Iris pigment epithelial cell (primary cell): ENCODE data around the gene PCNX2.
A peak's percentile ranks its signal among the peaks of the same experiment; 100 is the strongest.
"Not testable (repeated sequence)": the region's sequence is repeated elsewhere in the genome, so short reads cannot be mapped to it uniquely, and the experiment has no call there.

Experiments used
- DNase-seq: peaks from one replicate; pipeline ENCODE4 v3.0.0-alpha.2; 2011; ENCODE audit warnings: low read depth

The PCNX2 gene

DNA sequence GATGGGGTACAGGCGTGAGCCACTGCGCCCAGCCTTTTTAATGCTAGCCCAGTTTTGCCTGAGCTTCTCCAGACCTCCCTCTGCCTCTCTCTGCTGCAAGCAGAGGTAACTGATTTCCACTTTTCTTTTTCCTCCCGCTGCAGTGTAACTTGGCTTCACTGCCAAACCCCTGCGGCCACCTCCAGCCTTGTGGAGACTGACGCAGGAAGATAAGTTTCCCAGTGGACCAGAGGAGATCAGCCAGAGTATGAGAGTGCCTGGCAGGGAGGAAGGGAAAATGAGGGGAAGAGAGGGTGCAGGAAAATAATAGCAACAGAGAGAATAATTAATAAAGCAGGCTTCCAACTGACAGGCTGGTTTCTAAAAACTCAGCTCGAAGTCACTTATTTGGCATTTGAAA is 143.7 kb downstream of the PCNX2 start:
- no peak for DNase-seq

DNA sequence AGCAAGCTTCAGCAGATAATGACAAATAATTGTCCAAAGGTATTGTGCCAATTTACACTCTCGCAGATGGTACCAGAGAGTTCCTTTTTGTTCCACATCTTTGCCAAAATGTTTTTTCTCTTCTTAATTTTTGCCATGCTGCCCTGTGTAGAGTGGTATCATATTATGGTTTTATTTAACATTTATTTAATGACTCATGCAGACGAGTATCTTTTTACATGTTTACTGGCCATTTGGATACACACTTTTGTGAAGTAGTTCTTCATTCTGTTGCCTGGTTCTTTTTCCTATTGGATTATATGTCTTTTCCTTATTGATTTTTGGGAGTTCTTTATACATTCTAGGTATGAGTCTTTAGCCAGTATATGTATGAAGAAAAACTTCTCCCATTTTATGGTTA is 151.1 kb downstream of the PCNX2 start:
- no peak for DNase-seq

DNA sequence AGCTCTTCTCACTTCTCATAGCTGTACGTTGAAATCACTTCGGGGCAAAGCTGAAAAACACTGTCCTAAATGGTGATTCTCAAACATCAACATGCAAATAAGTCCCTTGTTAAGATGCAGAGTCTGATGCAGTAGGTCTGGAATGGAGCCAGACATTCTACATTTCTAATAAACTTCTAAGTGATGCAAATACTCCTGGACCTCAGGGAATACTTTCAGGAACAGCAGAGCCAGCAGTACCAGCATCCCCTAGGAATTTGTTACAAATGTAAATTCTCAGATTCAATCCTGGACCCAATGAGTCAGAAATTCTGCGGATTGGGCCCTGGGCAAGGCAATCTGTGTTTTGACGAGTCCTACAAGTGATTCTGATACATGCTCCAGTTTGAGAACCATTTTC is 152.3 kb downstream of the PCNX2 start:
- DNase-seq: no peak

DNA sequence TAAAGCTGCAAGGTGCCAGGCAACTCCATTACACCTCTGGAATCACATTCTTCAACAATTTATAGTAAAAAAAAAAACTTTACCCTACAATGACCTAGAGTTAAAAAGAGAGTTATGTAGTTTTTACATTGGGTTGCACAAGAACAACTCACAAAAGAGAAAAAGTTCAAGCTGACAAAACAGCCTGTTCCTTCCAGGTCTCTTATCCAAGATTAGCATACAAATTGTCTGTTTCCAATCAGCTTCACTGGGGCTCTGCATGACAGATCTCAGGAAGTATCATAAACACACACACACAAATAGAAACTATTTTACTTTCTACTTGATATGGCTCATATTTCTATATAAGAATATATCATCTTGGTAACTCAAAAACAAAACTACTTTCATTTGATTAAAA is 154.6 kb downstream of the PCNX2 start:
- peak; percentile 44 for DNase-seq

DNA sequence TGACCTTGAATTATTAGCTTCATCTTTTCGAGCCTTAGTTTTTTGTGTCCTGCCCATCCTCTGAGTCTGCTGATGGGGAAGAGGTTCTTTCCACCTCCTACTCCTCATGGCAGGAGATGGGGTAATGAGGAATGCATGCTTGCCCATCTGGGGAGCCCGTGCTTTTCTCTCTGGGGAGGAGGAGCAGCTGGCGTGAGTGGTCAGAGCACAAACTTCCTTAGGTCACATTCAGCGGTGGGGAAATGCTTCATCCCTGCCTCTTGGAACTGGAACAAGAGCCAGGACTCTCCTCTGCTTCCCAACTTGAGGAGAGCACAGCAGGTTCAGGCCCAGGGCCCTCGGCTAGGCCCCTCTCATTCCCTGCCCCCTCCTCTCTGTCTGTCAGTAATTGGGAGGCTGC is 155.0 kb downstream of the PCNX2 start:
- peak; percentile 13 for DNase-seq

DNA sequence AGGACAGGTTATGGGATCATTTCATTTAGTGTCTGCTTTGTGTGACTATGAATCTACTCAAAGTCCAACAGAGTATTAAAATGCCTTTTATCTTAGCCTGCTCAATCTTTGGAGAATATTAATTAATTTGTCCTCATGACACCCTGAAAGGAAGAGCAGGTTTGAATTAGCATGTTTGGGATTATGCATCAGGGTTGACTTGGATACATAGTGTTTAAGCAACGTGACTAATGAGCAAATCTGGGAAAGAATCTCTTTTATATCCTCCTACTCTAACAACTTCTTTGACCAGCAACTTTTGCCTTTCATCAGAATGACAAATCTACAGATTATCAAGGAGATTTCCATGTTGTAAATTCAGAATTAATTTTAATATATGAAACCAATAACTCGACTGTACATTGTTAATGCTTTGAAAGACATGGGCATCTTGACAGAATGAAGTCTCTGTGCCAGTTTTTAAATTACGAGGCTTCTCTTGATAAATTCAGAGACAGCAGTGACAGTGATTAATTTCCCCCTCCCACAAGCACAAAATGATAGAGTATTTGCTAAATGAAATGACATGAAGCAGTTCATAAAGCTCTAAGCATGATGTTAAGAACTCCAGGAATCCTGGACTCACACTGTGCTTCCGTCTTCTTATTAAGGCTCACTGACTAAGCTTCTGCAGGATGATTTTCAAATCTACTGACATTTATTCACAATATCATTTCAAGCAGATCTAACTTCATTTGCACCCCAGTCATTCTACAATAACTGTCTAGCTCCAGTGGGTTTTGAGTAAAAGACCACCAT is 156.5 kb downstream of the PCNX2 start:
- DNase-seq: no peak

DNA sequence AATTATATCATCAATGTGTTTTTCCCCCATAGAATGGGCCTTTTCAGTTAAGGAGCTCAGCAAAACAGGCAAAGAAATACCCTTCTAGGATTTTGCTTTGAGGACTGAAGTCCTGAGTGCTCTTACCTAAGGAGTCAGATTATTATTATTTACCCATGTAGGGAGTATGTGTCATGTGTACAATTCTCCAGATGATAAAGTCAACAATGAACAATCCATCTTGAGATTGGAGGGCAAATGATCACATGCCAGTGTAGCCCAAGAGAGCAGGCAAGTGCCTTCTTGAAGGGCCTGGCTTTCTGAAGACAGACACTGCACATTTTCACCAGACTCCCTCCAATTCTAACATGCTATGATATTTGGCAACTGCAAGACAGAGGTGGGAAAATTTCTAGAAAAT is 159.7 kb downstream of the PCNX2 start:
- DNase-seq: no peak

DNA sequence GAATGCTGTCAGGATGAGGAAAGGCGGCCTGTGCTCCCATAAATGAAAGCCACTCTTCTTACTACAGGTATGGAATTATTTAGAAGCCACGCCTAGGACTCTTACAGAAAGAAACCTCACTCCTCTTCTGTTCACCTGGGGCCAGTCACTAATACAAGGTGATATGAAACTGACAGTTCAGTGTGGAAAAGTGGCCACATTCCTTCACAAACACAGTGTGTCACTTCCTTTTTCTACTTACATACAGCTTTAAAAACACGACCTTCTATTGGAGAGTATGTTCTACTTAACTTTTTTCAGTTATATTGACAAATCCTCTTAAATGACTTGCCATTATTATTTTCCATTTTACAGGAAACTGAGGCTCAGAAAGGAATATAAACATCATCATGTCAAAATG is 163.1 kb downstream of the PCNX2 start:
- no peak for DNase-seq

DNA sequence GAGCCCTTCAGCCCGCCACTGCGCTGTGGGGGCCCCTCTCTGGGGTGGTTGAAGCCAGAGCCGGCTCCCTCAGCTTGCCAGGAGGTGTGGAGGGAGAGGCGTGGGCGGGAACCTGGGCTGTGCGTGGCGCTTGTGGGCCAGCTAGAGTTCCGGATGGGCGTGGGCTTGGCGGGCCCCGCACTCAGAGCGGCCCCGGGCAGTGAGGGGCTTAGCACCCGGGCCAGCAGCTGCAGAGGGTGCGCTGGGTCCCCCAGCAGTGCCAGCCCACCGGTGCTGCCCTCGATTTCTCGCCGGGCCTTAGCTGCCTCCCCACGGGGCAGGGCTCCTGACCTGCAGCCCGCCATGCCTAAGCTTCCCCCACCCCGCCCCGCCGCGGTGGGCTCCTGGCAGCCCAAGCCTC is 166.5 kb downstream of the PCNX2 start:
- DNase-seq: not testable (repeated sequence)

DNA sequence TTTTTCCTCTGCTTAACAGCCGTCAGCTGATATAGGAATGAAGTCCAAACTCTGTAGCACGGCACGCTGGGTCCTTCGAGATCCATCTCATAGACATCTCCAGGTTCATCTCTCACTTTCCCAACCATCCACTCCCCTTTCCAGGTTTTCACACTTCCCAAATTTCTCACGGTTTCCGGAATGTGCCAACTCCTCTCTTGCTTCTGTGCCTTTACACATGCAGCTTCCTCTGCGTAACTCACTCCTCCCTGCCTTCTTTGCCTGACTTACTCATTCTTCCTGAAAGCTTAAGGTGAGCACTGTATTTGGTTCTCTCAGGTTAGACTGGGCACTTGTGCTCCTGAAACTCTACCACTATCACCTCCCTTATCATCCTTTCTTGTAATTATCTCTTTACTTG is 168.4 kb downstream of the PCNX2 start:
- DNase-seq: no peak

DNA sequence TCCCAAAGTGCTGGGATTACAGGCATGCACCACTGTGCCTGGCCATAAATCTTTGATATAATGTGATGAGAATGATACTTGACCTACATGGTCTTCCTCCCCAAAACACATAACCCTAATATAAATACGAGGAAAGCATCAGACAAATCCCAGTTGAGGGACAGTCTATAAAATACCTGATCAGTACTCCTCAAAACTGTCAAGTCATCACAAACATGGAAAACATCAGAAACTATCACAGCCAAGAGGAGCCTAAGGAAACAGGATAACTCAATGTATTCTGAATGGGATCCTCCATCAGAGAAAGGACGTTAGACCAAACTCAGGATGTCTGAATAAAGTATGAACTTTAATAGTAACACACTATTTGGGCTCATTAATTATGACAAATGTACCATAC is 172.7 kb downstream of the PCNX2 start:
- no peak for DNase-seq

DNA sequence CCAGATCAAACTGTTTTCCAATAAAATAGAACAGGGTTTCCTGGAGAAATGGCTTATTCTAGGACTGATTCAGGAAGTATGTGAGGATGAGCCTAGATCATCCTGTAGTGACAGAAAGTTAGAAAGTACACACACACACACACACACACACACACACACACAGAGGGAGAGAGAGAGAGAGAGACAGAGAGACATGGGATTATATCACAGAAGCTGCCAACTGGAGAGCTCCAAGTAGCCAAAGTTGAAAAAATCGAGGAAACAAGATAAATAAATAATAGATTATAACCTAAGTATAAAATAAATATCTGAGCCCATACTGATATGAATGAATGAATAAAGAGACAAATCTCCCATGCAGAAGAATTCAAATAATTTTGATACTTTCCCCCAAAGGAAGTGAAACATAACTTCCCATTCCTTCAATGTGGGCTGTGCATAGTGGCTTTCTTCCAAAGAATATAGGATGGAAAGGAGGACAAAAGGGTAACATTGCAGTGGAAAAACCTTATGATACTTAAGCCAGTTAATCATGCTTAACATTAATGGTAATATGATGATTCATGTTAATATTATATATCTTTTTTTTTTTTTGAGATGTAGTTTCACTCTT is 173.5 kb downstream of the PCNX2 start:
- DNase-seq: peak; percentile 75

DNA sequence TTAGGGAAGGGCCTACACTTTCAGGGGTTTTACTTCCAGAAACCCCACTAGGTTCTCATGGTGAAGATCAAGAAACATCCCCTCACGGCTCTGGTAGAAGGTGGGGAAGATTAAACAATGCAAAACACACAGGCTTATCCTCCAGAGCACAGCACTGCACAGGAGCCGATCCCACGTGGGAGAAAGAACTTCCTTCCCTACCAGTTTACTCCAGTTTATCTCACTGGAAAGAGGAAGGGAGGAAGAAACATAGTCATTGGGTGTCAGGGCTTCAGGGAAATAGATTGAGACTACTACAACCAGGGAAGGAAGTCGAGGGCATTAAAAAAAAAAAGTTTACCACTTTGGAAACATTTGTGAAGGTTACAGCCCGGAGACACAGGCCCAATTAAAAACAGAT is 180.7 kb downstream of the PCNX2 start:
- DNase-seq: no peak

DNA sequence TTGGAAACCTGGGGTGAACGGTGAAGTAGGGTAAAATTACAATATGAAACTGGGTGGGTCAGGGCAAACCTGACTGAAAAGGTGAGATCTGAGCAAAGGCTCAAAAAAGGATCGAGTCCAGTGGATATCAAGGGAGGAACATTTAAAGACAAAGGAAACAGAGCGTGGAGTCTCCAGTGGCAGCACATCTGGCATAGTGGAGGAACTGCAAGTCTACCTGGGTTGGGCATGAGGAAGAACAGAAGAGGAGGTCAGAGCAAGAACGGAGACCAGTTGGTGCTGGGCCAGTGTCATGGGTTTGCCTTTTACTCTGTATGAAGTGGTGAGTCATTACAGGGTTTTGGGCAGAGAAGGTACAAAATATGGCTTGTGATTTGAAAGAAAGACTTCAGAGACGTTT is 181.4 kb downstream of the PCNX2 start:
- peak; percentile 78 for DNase-seq

DNA sequence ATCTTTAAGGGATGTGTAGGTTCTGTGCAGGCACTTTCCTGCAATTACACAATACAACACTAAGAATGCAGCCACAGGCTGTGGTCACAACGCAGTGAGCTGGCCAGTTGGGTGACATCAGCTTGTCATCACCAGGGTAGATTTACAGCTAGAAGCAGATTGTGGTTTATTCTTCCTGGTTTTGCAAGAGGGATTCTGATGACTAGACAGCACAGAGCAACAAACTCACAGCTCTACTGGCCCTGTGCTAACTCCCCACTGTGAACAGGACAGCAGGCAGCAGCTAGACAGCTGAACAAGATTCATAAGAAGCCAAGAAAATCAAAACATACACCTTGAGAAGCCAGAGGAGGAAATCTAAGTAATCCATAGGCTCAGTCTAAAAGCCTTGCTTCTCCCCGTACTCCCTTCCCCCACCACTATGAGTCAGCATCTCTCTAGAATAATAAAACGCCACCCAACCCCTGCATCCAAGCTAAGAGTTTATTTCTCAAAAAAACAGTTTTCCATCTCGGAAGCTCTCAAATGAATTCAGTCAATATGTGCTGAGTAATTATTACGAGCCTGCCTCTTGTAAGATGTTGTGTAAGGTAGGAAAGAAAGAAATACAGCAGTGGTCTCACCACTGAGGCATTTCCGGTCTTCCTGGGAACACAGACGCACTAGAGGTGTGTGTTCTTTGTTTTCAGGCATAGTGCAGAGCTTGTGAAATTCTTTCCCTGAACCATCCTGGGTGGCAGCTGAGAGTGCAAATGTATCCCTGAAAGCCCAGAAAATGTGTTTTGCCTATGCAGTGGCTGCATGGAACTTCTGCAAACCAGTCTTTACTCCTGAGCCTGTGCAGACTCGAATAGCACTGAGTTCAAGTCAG is 182.3 kb downstream of the PCNX2 start:
- peak; percentile 100 for DNase-seq

DNA sequence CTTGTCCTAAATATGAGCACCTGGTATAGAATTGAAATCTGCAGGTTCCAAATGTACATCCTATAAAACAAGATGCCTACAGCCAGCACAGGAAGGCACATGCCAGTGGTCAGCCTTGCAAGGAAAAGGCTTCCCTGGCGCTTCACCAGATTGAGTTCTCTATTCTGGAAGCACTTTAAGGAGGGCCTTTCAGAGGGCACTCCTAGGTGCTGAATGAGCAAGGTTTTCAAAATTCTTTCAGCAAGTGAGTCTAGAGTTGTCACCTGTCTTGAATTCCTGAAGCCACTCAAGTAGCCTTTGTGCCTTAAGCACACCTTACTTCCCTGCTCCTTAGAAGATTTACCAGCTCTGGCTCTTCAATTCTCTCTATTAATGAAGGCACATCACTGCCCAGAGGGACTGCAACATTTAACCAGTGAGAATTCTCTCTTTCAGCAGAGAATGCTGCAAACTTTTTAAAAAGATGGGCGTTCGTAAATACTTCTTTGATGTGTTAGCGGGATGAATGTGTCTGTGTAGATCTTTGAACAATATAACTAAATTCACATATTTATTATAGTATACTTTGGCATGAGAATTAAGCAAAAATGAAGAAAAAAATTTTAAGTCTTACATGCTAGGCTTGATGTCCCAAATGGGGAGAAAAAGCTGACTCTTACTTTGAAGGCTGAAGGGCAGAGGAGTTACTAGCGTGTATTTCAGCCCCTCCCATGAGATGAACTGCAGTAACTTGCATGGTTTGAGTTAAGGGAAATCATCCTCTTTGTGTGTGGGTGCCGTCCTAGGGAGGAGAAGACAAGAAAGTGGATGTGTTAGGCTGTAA is 183.1 kb downstream of the PCNX2 start:
- peak; percentile 36 for DNase-seq

DNA sequence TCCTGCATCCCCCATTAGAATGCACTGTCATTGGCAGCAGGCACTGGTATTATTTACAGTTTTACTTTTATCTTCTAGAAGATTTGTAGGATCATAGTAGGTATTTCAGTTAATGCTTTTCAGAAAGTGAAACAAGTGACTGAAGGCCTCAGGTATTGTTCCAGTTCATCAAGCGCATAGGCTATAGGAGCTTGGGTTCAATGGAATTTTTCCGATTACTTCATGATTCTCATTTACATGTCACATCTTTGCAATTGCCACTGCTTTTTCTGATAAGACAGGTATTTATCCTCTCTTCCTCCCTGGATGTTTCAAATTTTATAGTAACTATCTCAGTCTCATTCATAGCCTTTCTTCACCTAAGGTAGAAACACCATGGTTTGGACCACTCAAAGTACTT is 183.8 kb downstream of the PCNX2 start:
- no peak for DNase-seq

DNA sequence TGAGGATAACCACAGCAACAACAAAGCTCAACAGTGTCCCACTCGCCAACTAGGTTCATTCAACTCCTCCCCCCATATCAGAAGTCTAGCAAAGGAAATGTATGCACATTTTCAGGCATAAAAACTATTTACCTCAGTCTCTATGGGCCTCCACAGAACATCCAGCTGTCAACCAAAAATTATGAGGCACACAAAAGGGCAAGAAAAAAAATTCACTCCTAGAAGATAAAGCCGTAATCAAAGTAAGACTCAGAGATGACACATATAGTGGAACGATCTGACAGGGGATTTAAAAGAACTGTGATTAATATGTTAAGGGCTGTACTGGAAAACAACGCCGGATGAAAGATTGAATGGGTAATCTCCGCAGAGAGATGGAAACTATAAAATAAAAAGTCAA is 186.4 kb downstream of the PCNX2 start:
- no peak for DNase-seq

DNA sequence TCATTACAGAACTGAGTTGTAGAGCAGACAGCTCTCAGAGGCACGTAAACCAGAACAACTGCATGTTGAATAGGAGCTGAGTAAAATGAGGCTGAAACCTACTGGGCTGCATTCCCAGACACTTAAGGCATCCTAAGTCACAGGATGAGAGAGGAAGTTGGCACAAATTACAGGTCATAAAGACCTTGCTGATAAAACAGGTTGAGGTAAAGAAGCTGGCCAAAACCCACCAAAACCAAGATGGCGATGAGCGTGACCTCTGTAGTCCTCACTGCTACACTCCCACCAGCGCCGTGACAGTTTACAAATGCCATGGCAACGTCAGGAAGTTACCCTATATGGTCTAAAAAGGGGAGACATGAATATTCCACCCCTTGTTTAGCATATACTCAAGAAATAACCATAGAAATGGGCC is 187.8 kb downstream of the PCNX2 start:
- peak; percentile 66 for DNase-seq

DNA sequence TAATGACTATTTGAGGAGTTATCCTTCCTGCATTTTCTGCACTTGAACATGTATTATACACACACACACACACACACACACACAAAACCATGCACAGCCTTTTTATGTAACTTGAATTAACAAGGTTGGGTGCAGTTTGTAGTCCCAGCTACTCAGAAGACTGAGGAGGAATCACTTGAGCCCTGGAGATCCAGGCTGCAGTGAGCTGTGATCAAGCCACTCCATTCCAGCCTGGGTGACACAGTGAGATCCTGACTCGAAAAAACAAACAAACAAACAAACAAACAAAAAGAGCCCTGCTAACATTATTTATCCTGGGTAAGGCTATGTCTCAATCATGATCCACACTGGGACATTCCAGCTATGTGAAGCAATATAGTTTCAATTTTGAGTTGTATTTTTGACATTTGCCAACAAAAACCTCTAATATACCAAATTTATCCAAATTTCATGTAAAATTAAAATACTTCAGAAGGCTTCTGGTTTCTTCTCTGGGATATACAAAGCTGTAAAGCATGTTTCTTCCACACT is 188.3 kb downstream of the PCNX2 start:
- peak; percentile 49 for DNase-seq

DNA sequence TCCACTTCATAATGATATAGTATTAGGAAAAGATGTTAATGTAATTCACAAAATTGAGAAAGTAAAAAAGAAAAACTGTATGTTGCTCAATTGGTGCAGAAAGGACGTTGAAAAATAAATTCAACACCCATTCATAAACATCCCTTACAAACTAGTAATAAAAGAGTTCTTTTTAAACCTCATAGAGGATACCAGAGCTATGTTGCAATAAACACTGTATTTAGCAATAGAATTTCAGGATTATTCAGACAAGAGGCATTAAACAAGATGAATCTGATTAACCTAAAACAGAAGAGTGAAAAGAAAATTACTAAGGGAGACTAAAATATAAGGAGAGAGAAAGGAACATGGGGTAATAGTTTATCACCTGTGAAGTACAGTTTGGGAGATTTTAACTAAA is 190.3 kb downstream of the PCNX2 start:
- DNase-seq: peak; percentile 76

DNA sequence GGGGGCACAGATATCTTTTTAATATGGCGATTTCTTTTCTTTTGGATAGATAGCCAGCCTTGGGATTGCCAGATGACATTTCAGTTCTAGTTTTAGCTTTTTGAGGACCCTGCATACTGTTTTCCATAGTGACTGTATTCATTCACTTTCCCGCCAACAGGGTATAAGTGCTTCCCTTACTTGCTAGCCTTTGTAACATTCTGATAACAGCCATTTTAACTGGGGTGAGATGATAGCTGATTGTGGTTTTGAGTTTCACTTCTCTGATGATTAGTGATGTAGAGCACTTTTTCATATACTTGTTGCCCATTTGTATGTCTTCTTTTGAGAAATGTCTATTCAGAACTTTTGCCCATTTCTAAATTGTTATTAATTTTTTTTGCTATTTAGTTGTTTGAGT is 193.2 kb downstream of the PCNX2 start:
- DNase-seq: no peak
